Body of pancreas (tissue), 4 donors: ENCODE results near the gene ELP2. TPM values are rescaled to one million over a fixed set of nuclear protein-coding genes. Genes with fewer than 3 reads are reported as not detected.

Experiments
- ATAC-seq: fragments of 150-250 bp; one replicate; pipeline ENCODE4 v1.9.1; 2016
- DNase-seq, 4 donors: peaks; one replicate each; pipeline ENCODE4 v3.0.0-alpha.2; 2019
- H3K27ac ChIP-seq, 4 donors: fragments of 200-600 bp; sonication (generic); 1 replicate in 3 of 4; 2 replicates in 1 of 4; pipeline versions ENCODE4 v1.5.1 to v1.6.1; 2016 to 2019; ENCODE audit warnings: mild to moderate bottlenecking in 1 of 4, mixed read lengths in 1 of 4, moderate library complexity in 1 of 4
- H3K27me3 ChIP-seq, 2 donors: fragments of 200-600 bp; sonication (generic); one replicate each; pipeline ENCODE4 v1.6.0; 2016; ENCODE audit warnings: mild to moderate bottlenecking in 1 of 2
- H3K36me3 ChIP-seq, 2 donors: fragments of 200-600 bp; sonication (generic); replicated peaks in 1 of 2; 2 replicates each; pipeline ENCODE4 v1.5.1; 2016; ENCODE audit warnings: low read depth in 2 of 2; ENCODE audit not compliant: insufficient read depth in 1 of 2
- H3K4me1 ChIP-seq: fragments of 200-600 bp; sonication (generic); one replicate; pipeline ENCODE4 v1.6.0; 2016
- H3K4me3 ChIP-seq, 2 donors: fragments of 200-600 bp; sonication (generic); 1 replicate in 1 of 2; 2 replicates in 1 of 2; pipeline ENCODE4 v1.5.1; 2016 to 2019
- H3K9me3 ChIP-seq, 3 donors: fragments of 200-600 bp; sonication (generic); 1 replicate in 2 of 3; 2 replicates in 1 of 3; pipeline ENCODE4 v1.5.1; 2016
- CTCF ChIP-seq, 7 experiments: fragments of 450-650 bp in 4 of 7; fragments of 200-600 bp in 3 of 7; sonication (generic) in 3 of 7; IDR thresholded peaks; one replicate each; pipeline ENCODE4 v1.5.1; 2016 to 2019; ENCODE audit warnings: antibody characterized with exemption in 7 of 7
- POLR2A ChIP-seq, 3 donors: fragments of 450-650 bp; IDR thresholded peaks; one replicate each; pipeline ENCODE4 v1.6.1; 2016; ENCODE audit warnings: antibody characterized with exemption in 3 of 3, mild to moderate bottlenecking in 2 of 3
- WGBS, 2 donors: methylation state at CpG; one replicate each; pipeline ENCODE4 v1.1.5; 2017; 5-methylcytosine and 5-hydroxymethylcytosine counted together
- intact Hi-C: fragments of 100-400 bp; cut with DNase I; formaldehyde crosslinking; loops from one replicate; pipeline ENCODE4 v1.15.1; 2023
- total RNA-seq, 2 donors: library from RNA; depleted of rRNA; stranded (reverse); fragments of >200 nt; gene quantifications; one replicate each; pipeline ENCODE4 v1.1.0, GENCODE V29; 2016

The ELP2 gene
- total RNA-seq, 2 donors from 2014 or later = 44.2 to 56.8 TPM

- intact Hi-C loops = no loop called here
Observed at GRCh38 chr18:36211612-36212065, 81.9 kb downstream of the ELP2 start.

GRCh38 chr18:36212301-36213171 lies 82.8 kb downstream of the ELP2 start:
- WGBS, 2 donors = 81 to 86% methylated on average over 8 to 13 of the region's 13 CpGs
- Histone ChIP-seq H3K36me3 (no peaks in the 10 kb centered on the region), H3K27me3 (no peaks in the 10 kb centered on the region), H3K4me3 (no peak overlapping the region), H3K9me3 (peaks cover 0 to 4% (median 0%) of the 10 kb centered on the region in 3 donors), H3K27ac (no peak overlapping the region), H3K4me1 (no peaks in the 10 kb centered on the region)
- intact Hi-C loops = no loop called here
- DNase-seq (no peak), ATAC-seq (no peak)
- TF ChIP-seq CTCF (IDR thresholded peaks at IDR 0.05) (no peak), POLR2A (IDR thresholded peaks at IDR 0.05) (no peak)

More at GRCh38 chr18:36211612-36212065, 81.9 kb downstream of the ELP2 start:
- Histone ChIP-seq H3K27ac (no peak overlapping the region), H3K4me1 (no peaks in the 10 kb centered on the region), H3K27me3 (no peaks in the 10 kb centered on the region), H3K36me3 (no peaks in the 10 kb centered on the region), H3K4me3 (no peak overlapping the region), H3K9me3 (peaks cover 0 to 4% (median 0%) of the 10 kb centered on the region in 3 donors)
- 79 to 96% methylated on average over 6 of the region's 6 CpGs for WGBS, 2 donors
- TF ChIP-seq POLR2A (IDR thresholded peaks at IDR 0.05) (no peak), CTCF (IDR thresholded peaks at IDR 0.05) (no peak)
- ATAC-seq (no peak), DNase-seq (no peak)

- no peak for ATAC-seq
- WGBS, 2 donors = 75 to 87% methylated on average over 7 to 8 of the region's 8 CpGs
- no peaks in the 10 kb centered on the region for H3K4me1 ChIP-seq
Observed at GRCh38 chr18:36214811-36215210, 85.1 kb downstream of the ELP2 start.

GRCh38 chr18:36215577-36215976 lies 85.9 kb downstream of the ELP2 start:
- intact Hi-C loops = no loop called here
- 76 to 80% methylated on average over 7 to 9 of the region's 9 CpGs for WGBS, 2 donors
- TF ChIP-seq POLR2A (IDR thresholded peaks at IDR 0.05) (no peak), CTCF (IDR thresholded peaks at IDR 0.05) (no peak)
- no peaks in the 10 kb centered on the region for H3K27me3 ChIP-seq
- no peaks in the 10 kb centered on the region for H3K9me3 ChIP-seq
- DNase-seq (no peak), ATAC-seq (no peak)
- H3K36me3 ChIP-seq = no peaks in the 10 kb centered on the region
- H3K4me1 ChIP-seq = no peaks in the 10 kb centered on the region
- H3K4me3 ChIP-seq = no peak overlapping the region
- no peak overlapping the region for H3K27ac ChIP-seq

More at GRCh38 chr18:36214811-36215210, 85.1 kb downstream of the ELP2 start:
- intact Hi-C loops = no loop called here
- no peaks in the 10 kb centered on the region for H3K27me3 ChIP-seq
- no peaks in the 10 kb centered on the region for H3K36me3 ChIP-seq
- no peak for DNase-seq
- no peaks in the 10 kb centered on the region for H3K9me3 ChIP-seq
- H3K27ac ChIP-seq = no peak overlapping the region
- TF ChIP-seq POLR2A (IDR thresholded peaks at IDR 0.05) (no peak), CTCF (IDR thresholded peaks at IDR 0.05) (no peak)
- no peak overlapping the region for H3K4me3 ChIP-seq
